DND-41 (cell line): ENCODE measurements around the gene OR2G6.
"Not testable (repeated sequence)": the region's sequence is repeated elsewhere in the genome, so short reads cannot be mapped to it uniquely, and the experiment has no call there.

Experiments
- CTCF ChIP-seq: IDR thresholded peaks from 2 replicates; pipeline ENCODE4 v1.5.1; 2012; ENCODE audit warnings: borderline replicate concordance, low read length, moderate library complexity, mild to moderate bottlenecking; ENCODE audit not compliant: poor library complexity, severe bottlenecking; ENCODE audit errors: extremely low read depth
- EZH2 ChIP-seq: IDR thresholded peaks from 3 replicates; pipeline ENCODE4 v1.6.1; 2012; ENCODE audit warnings: borderline replicate concordance, low read depth, mild to moderate bottlenecking, moderate library complexity, low read length, inconsistent platforms; ENCODE audit not compliant: severe bottlenecking

GRCh38 chr1:248547383-248547782 lies 39.5 kb downstream of the OR2G6 start:
- not testable (repeated sequence) for TF ChIP-seq CTCF, EZH2
